Peyer's patch (tissue), 4 donors: Measurements from ENCODE around the gene MUSTN1.

Experiments used
- CTCF ChIP-seq, 6 experiments: fragments of 450-650 bp in 4 of 6; fragments of 200-600 bp in 2 of 6; sonication (generic) in 1 of 6; IDR thresholded peaks; one replicate each; pipeline ENCODE4 v1.5.1; 2017 to 2019; ENCODE audit warnings: antibody characterized with exemption in 6 of 6, mild to moderate bottlenecking in 3 of 6, moderate library complexity in 1 of 6
- POLR2A ChIP-seq, 2 donors: fragments of 450-650 bp; IDR thresholded peaks; one replicate each; pipeline ENCODE4 v1.5.1; 2017; ENCODE audit warnings: antibody characterized with exemption in 2 of 2, mild to moderate bottlenecking in 2 of 2, moderate library complexity in 2 of 2

GRCh38 chr3:52829482-52829881 is 5.3 kb downstream of the MUSTN1 start:
- TF ChIP-seq CTCF (IDR thresholded peaks at IDR 0.05): no peak
- TF ChIP-seq POLR2A (IDR thresholded peaks at IDR 0.05): no peak
